ENCODE data around the gene KLF8. TPM values are rescaled to one million over a fixed set of nuclear protein-coding genes. Genes with fewer than 3 reads are reported as not detected.

KLF8 gene
- total and polyA plus RNA-seq, 9 of the 15 experiments (the other 6 are each of a cell fraction or from before 2014, with no cell fraction given) = 0.01 to 0.10 (median 0.04) TPM; not detected in 3

DNA sequence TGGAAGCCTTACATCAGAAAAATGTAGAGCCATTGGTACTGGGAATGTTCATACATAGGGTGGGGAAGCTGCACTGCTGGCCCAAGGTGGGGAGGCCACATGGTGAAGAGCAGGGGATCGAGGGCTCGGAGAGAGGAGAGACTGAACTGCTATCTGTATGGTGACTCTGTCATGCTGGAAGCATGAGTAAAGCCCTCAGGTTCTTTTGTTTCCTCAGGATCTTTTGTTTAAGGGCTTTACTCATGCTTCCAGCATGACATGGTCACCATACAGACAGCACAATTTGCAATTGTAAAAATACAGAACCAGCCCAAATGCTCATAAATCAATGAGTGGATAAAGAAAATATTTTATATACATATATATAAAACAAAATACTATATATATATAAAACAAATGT, 78.4 kb downstream of the KLF8 start:
- Histone ChIP-seq H3K27ac (ENCODE audit: extremely low read depth, low read depth, low read length) (no peak overlapping the region), H3K36me3 (ENCODE audit: control insufficient read depth, insufficient read depth, low read length) (no peaks in the 10 kb centered on the region), H3K4me3 (no peak overlapping the region), H3K9me3 (replicated peaks; ENCODE audit: control insufficient read depth, insufficient read depth, low read depth, low read length) (no peaks in the 10 kb centered on the region), H3K9me1 (ENCODE audit: control insufficient read depth, insufficient read depth, low read length) (no peaks in the 10 kb centered on the region), H2AFZ (ENCODE audit: low read depth, low read length) (no peak overlapping the region), H4K20me1 (replicated peaks; ENCODE audit: control insufficient read depth, insufficient read depth, low read length) (no peaks in the 10 kb centered on the region), H3K79me2 (ENCODE audit: control insufficient read depth, insufficient read depth, low read length) (no peaks in the 10 kb centered on the region), H3K9ac (ENCODE audit: insufficient read depth in 1 of 2, low read depth in 2 of 2, low read length in 2 of 2) (no peak overlapping the region), H3K27me3 (ENCODE audit: control insufficient read depth in 2 of 2, insufficient read depth in 2 of 2, low read length in 2 of 2) (no peaks in the 10 kb centered on the region), H3K4me2 (ENCODE audit: insufficient read depth, low read length) (no peak overlapping the region), H3K4me1 (replicated peaks in 1 of 2; ENCODE audit: control insufficient read depth in 2 of 2, insufficient read depth in 2 of 2, low read length in 2 of 2) (no peaks in the 10 kb centered on the region)
- WGBS (ENCODE audit: insufficient coverage, low coverage, missing lambda C conversion rate) = 0% methylated on average over 2 of the region's 2 CpGs
- TF ChIP-seq TCF7 (IDR thresholded peaks at IDR 0.05; ENCODE audit: borderline replicate concordance) (no peak), ZNF232 (CRISPR knock-in tag; IDR thresholded peaks at IDR 0.05) (no peak), ETV6 (IDR thresholded peaks at IDR 0.05; ENCODE audit: borderline replicate concordance in 1 of 2, low read depth in 2 of 2, low read length in 1 of 2) (no peak), ETV6 (CRISPR knock-in tag; IDR thresholded peaks at IDR 0.05; ENCODE audit: borderline replicate concordance) (no peak), CEBPB (tag; IDR thresholded peaks at IDR 0.05) (no peak), DIDO1 (tag; IDR thresholded peaks at IDR 0.05; ENCODE audit: low read depth) (no peak), ZC3H11A (IDR thresholded peaks at IDR 0.05; ENCODE audit: low read depth, low read length) (no peak), ZBED1 (IDR thresholded peaks at IDR 0.05) (no peak), BMI1 (IDR thresholded peaks at IDR 0.05; ENCODE audit: low read length) (no peak)
- TF ChIP-seq, protein P1, sequence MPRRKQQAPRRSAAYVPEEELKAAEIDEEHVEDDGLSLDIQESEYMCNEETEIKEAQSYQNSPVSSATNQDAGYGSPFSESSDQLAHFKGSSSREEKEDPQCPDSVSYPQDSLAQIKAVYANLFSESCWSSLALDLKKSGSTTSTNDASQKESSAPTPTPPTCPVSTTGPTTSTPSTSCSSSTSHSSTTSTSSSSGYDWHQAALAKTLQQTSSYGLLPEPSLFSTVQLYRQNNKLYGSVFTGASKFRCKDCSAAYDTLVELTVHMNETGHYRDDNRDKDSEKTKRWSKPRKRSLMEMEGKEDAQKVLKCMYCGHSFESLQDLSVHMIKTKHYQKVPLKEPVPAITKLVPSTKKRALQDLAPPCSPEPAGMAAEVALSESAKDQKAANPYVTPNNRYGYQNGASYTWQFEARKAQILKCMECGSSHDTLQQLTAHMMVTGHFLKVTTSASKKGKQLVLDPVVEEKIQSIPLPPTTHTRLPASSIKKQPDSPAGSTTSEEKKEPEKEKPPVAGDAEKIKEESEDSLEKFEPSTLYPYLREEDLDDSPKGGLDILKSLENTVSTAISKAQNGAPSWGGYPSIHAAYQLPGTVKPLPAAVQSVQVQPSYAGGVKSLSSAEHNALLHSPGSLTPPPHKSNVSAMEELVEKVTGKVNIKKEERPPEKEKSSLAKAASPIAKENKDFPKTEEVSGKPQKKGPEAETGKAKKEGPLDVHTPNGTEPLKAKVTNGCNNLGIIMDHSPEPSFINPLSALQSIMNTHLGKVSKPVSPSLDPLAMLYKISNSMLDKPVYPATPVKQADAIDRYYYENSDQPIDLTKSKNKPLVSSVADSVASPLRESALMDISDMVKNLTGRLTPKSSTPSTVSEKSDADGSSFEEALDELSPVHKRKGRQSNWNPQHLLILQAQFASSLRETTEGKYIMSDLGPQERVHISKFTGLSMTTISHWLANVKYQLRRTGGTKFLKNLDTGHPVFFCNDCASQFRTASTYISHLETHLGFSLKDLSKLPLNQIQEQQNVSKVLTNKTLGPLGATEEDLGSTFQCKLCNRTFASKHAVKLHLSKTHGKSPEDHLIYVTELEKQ (CRISPR knock-in tag; IDR thresholded peaks at IDR 0.05) = no peak
- TF ChIP-seq, protein P2, sequence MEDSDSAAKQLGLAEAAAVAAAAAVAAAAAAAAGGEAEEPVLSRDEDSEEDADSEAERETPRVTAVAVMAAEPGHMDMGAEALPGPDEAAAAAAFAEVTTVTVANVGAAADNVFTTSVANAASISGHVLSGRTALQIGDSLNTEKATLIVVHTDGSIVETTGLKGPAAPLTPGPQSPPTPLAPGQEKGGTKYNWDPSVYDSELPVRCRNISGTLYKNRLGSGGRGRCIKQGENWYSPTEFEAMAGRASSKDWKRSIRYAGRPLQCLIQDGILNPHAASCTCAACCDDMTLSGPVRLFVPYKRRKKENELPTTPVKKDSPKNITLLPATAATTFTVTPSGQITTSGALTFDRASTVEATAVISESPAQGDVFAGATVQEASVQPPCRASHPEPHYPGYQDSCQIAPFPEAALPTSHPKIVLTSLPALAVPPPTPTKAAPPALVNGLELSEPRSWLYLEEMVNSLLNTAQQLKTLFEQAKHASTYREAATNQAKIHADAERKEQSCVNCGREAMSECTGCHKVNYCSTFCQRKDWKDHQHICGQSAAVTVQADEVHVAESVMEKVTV (CRISPR knock-in tag; IDR thresholded peaks at IDR 0.05) = no peak
- TF ChIP-seq, protein P3, sequence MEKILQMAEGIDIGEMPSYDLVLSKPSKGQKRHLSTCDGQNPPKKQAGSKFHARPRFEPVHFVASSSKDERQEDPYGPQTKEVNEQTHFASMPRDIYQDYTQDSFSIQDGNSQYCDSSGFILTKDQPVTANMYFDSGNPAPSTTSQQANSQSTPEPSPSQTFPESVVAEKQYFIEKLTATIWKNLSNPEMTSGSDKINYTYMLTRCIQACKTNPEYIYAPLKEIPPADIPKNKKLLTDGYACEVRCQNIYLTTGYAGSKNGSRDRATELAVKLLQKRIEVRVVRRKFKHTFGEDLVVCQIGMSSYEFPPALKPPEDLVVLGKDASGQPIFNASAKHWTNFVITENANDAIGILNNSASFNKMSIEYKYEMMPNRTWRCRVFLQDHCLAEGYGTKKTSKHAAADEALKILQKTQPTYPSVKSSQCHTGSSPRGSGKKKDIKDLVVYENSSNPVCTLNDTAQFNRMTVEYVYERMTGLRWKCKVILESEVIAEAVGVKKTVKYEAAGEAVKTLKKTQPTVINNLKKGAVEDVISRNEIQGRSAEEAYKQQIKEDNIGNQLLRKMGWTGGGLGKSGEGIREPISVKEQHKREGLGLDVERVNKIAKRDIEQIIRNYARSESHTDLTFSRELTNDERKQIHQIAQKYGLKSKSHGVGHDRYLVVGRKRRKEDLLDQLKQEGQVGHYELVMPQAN (IDR thresholded peaks at IDR 0.05; ENCODE audit: borderline replicate concordance) = no peak
- BruUV-seq (replicated peaks) = no TSS peak
- intact Hi-C loops (cut with micrococcal nuclease) = no loop called here
- POLR2A ChIA-PET = no interaction called here
- ATAC-seq (no peak), FAIRE-seq (no peak), DNase-seq (ENCODE audit: extremely low read depth in 1 of 4, low spot score in 3 of 4) (no peak)
- CTCF ChIA-PET (ENCODE audit: low intra/inter-chr PET ratio) = no interaction called here
- in situ Hi-C loops (cut with MboI) = no loop called here
